HG03045 (cell line): ENCODE data around the gene KRTAP3-2.
"Not testable (repeated sequence)": the region's sequence is repeated elsewhere in the genome, so short reads cannot be mapped to it uniquely, and the experiment has no call there.

Experiments used
- ATAC-seq: cut with Tn5 transposase; IDR thresholded peaks from one replicate; pipeline ENCODE4 v1.9.1; 2021; ENCODE audit warnings: mild to moderate bottlenecking, moderate library complexity; ENCODE audit not compliant: unreplicated experiment

The KRTAP3-2 gene

GRCh38 chr17:40999563-40999962 lies at the start of gene KRTAP3-2:
TSS of gene KRTAP3-2 (minus strand) at chr17:40999906. CDS start at chr17:40999853, 53 bp downstream.
- ATAC-seq, result not testable (repeated sequence)

- no peak for ATAC-seq
These were observed 49.4 kb upstream of the KRTAP3-2 start for GRCh38 chr17:41049110-41049509.

GRCh38 chr17:41048441-41048840 lies 48.7 kb upstream of the KRTAP3-2 start:
- no peak for ATAC-seq

DNA sequence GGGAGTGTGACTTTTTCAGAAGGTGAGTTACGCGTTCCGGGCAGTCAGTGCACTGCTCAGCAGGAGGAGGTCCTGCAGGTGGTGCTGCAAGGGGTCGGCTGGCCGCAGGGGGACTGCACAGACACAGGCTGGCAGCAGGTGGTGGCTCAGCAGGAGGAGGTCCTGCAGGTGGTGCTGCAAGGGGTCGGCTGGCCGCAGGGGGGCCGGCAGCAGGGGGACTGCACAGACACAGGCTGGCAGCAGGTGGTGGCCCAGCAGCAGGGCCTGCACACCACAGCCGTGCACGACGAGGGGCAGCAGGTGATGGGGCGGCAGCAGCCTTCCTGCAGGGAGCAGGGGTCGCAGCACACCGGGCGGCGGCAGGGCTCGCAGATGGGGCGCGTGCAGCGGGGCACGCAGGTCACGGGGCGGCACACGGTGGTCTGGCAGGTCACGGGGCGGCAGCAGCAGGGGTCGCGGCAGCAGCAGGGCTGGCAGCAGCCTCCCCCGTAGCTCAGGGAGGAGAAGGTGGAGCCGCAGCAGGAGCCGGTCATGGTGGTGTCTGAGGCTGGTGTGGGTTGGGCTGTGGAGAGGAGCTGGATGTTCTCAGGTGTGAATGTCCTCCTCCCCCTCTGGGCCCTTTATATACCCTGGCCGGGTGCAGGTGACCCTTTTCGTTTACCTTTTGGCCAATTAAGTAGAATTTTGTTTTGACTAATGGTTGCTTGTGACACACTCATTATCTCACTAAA lies 47.2 kb upstream of the KRTAP3-2 start, which contains the start of gene KRTAP2-1:
Gene KRTAP2-1, minus strand, starts transcription at position 582 of the 731 bp plus-strand sequence. Its CDS starts 49 bp downstream, at position 533.
- not testable (repeated sequence) for ATAC-seq

DNA sequence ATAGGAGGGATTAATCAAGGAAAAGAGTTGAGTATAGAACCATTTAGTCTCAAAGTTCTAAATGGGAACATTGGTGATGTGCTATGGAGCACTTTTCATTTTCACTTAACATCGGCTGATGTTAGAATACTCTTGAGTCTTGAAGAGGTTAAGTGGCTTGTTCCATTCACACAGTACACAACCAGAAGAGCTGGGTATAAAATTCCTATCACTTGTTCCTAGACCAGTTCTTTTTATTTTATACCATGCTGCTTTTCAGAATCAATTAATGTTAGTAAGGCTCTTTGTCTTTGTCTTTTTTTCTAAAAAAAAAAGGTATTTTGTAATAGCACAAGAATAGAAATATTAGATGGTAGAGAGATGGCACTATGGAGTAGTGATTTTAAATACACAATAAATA lies 43.2 kb upstream of the KRTAP3-2 start:
- no peak for ATAC-seq

DNA sequence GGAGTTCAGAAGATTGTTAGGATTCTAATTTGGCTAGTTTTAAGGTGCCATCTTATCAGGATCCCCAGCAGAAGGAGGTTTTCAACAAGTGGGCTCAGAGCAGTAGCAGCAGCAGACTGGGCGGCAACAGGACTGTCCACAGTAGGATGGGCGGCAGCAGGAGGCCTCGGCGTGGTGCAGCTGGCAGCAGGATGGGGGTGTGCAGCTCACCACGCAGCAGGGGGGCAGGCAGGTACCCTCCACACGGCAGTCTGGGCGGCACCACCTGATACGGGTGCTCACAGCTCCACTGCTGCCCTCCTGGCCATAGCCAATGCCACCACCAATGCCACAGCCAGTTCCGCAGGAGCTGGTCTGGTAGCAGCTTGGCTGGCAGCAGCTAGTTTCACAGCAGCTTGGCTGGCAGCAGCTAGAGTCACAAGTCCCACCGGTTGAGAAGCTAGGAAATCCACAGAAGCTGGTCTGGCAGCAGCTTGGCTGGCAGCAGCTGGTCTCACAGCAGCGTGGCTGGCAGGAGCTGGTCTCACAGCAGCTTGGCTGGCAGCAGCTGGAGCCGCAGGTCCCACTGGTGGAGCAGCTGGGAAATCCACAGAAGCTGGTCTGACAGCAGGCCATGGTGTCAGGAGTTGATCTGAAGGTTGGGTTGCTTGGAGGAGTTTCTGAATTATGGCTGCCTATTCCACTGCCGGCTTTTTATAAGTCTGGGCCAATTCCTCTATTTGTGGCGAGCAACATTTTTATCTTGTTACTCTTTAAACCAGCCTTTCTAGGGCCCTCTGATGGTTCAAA lies 41.3 kb upstream of the KRTAP3-2 start, which contains the start of gene KRTAP1-1:
Gene KRTAP1-1, minus strand, starts transcription at position 668 of the 789 bp plus-strand sequence. Its CDS starts 53 bp downstream, at position 615.
- not testable (repeated sequence) for ATAC-seq

DNA sequence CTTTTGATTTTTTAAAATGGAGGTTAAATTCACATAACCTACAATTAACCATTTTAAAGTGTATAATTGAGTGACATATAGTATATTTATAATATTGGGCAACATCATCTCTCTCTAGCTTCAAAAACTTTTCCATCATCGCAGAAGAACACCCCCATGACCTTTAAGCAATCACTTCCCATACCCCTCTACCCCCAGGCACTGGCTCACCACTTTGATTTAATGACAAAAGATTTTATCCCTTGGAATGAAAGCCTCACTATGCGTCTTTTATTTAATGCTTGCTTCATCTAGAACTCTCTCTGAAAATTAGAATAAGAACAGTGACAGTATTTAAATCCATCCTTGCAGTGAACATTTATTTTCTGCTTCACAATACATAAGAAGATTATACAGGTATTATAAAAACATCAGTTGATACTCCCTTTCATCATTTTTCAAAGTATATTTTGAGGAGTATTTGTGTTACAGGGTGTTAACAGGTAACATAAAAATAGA lies 38.2 kb upstream of the KRTAP3-2 start:
- ATAC-seq, result no peak

DNA sequence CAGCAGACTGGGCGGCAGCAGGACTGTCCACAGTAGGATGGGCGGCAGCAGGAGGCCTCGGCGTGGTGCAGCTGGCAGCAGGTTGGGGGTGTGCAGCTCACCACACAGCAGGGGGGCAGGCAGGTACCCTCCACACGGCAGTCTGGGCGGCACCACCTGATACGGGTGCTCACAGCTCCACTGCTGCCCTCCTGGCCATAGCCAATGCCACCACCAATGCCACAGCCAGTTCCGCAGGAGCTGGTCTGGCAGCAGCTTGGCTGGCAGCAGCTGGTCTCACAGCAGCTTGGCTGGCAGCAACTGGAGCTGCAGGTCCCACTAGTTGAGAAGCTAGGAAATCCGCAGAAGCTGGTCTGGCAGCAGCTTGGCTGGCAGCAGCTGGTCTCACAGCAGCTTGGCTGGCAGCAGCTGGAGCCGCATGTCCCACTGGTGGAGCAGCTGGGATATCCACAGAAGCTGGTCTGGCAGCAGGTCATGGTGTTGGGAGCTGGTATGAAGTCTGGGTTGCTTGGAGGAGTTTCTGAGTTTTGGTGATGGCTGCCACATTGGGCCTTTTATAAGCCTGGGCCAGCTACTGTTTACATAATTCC lies 34.7 kb upstream of the KRTAP3-2 start, which contains the start of gene KRTAP1-3:
Gene KRTAP1-3, minus strand, starts transcription at position 529 of the 590 bp plus-strand sequence. Its CDS starts 53 bp downstream, at position 476.
- not testable (repeated sequence) for ATAC-seq

GRCh38 chr17:41029633-41030245 lies 30.0 kb upstream of the KRTAP3-2 start, which contains the start of gene KRTAP1-4:
TSS of gene KRTAP1-4 (minus strand) at chr17:41030195. CDS start at chr17:41030078, 117 bp downstream.
- no peak for ATAC-seq

- no peak for ATAC-seq
These were observed 27.2 kb upstream of the KRTAP3-2 start, which contains the start of gene KRTAP1-5 for GRCh38 chr17:41026715-41027471. TSS of gene KRTAP1-5 (minus strand) at chr17:41027208. CDS start at chr17:41027155, 53 bp downstream.

GRCh38 chr17:41024697-41025096 lies 25.0 kb upstream of the KRTAP3-2 start:
- ATAC-seq, result no peak

DNA sequence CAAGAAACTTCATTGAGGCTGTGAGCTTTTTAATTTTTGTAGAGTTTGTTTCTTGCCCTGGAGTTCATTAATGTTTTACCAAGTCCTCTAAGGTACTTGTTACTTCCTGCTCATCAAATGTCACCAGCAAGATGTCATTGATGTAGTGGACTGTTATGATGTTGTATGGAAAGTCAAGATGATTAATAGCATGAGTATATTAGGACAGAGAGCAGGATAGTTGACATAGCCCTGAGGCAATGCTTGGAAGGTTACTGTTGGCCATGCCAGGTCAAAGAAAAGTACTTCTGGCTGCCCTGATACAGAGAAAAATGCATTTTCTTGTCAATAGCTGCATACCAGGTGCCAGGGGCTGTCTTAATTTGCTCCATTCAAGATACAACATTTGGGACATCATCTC lies 20.6 kb upstream of the KRTAP3-2 start:
- ATAC-seq, result no peak

DNA sequence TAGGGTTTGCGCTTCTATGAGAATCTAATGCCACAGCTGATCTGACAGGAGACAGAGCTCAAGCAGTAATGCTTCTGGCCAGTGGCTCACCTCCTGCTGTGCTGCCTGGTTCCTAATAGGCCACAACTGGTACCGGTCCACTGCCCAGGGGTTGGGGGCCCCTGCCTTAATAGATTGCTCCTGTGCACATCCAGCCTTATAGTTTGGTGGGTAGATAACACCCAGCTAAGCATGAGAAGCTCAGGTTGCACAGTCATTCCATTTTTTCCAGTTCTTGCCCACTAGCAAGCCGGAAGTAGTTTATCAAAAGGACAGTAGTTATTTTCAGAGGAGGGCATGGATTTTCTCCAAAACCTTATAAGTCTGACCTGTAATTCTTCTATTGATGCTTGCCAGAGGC lies 19.7 kb upstream of the KRTAP3-2 start:
- ATAC-seq, result no peak

DNA sequence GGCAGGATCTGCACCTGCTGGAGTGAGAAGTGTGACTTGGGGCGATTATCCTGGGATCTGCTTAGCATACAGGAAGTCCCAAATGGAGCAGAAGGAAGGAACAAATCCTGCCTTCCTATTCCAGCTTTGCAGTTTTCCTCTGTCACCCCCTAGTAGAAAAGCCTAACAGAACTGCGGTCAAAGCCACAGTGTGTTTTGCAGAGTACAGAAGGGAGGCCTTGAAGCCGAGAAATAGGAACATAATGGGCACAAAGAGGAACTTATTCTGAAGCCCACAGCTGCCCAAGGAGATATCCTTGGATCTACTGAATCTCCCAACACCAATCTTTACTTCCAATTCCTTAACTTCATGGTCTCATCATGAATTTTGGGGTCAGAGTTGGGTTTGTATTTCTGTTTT lies 18.8 kb upstream of the KRTAP3-2 start:
- ATAC-seq, result no peak

GRCh38 chr17:41016578-41017215 lies 17.0 kb upstream of the KRTAP3-2 start:
- ATAC-seq, result no peak

- ATAC-seq, result no peak
These were observed 15.7 kb upstream of the KRTAP3-2 start for GRCh38 chr17:41015454-41015853.

DNA sequence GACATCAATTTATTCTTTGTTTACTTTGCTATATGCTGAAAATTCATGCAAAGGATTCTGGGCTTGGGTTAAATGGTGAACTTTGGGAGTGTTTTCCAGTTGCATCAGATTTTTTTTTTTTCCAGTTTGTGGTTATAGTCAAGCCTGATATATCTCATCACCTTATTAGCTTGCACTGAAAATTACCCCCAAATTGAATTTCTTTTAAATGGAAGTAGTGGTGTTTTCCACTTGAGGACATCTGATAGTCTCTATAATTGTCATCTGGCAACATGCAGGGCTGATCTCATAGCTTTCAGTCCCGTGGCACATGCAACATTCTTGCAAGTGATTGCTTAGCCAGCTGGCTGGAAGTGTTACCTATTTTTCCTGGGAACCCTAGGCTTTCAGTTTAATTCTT lies 13.9 kb upstream of the KRTAP3-2 start:
- ATAC-seq, result no peak

- no peak for ATAC-seq
These were observed 13.5 kb upstream of the KRTAP3-2 start for GRCh38 chr17:41013181-41013580.
